Measurements from ENCODE around the gene TTN. TPM values are rescaled to one million over a fixed set of nuclear protein-coding genes. Genes with fewer than 3 reads are reported as not detected.
"Not testable (repeated sequence)": the region's sequence is repeated elsewhere in the genome, so short reads cannot be mapped to it uniquely, and the experiment has no call there.

TTN gene
- polyA plus RNA-seq, 4 donors: 0.96 to 1.2 (median 1.1) TPM

DNA sequence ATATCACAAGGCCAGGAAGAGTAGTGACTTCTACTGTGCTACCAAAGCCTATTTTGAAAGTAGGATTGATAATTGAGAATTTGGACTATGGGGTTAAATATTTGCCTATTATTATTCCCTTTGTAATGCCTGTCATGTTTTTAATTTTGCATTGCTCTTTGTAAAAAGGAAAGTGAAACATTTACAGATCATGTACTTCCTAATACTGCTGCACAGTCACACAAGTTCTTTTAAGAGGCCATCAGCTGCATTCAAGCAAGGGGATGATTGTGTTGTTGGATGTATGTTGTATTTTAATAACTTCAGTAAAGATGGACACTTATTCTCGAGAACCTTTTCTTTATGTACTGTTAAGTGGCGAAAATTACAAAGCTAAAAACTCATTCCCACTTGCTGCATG lies 256.9 kb downstream of the TTN start:
- no peak for DNase-seq (ENCODE audit: low read depth in 4 of 4, low spot score in 3 of 4)

DNA sequence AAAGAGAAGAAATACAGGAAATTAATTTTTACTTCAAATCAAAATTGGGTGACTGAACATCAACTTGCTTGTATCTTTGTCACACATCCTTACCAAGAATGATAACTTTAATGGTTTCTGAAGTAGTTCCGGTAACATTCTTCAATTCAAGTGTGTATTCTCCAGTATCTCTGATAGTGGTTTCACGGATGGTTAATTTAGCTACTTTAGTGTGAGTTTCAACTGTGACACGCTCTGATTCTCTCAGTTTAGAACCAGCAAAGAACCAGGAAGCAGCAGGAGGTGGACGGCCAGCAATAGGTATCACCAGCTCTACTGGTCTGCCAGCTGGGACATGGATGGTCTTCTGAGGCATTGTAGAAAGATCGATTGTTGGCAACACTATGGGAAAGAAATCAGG lies 264.7 kb downstream of the TTN start:
- DNase-seq (ENCODE audit: low read depth in 4 of 4, low spot score in 3 of 4): no peak

DNA sequence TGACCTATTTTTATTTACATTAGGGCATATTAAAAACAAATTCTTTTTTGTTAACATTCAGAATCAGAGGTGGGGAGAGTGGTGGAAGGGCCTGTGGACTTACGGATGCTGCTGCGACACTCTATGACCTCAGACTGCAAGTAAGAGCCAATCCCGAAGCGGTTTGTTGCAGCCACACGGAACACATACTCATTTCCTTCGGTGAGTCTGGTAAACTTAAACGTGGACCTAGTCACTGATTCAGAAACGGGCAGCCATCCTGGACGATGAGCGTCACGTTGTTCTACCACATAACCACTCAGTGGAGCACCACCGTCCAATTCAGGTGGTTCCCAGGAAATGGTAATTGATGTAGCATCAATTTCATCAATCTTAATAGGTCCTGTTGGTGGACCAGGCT lies 265.1 kb downstream of the TTN start:
- no peak for DNase-seq (ENCODE audit: low read depth in 4 of 4, low spot score in 3 of 4)

DNA sequence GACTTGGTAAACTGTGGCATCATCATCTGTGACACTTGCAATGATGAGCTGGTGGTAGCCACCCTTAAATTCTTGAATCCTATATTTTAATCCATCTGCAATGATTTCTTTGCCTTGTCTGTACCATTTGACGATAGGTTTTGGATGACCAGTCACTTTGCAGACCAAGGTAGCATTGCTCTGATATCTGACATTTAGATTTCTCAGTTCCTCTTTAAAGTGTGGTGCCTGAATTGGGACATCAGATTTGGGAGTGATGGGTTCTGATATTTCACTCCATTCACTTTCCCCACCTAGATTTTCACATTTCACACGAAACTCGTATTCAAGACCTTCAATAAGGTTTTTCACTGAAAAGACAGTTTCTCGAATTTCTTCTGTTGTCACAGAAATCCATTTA lies 271.2 kb downstream of the TTN start:
- no peak for DNase-seq (ENCODE audit: low read depth in 4 of 4, low spot score in 3 of 4)

DNA sequence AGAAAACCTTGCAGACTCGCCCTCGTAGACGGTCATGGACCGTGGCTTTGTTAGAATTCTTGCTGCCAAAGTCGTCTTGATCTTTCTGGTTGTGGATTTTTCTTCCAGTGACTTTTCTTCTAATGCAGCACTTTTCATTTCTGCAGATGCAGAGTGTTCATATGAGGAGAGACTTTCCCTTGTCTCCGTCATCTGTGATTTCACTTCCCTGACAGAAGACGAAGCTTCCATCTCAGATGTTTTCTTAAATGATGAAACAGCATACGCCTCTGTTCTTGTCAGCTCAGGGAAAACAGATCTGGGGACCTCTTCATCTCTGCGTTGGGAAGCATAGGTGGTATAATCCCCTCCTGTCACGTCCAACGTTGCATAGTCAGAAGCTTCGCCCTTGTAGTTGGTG lies 276.1 kb downstream of the TTN start:
- DNase-seq (ENCODE audit: low read depth in 4 of 4, low spot score in 3 of 4): no peak

DNA sequence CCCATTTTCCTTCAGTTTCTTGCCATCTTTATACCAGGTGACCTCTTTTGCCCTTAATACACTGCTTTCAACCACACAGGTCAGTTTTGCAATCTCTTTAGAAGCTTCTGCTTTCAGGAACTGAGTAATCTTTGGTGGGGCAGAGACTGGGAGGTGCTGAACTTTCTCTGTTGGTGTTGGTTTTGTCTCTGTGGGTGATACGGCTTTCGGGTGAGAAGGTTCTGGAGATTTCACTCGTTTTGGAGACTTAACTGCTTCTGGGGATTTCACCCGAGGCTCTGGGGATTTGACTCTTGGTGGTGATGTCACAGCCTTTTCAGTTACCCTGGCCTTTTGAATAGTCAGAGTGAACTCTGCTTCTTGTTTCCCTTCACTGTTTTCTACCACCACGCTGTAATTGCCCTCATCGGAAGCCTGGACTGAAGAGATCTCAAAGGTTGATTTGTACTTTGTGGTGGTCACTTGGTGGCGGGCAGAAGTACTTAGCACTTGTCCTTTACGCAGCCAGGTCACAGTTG lies 276.5 kb downstream of the TTN start:
- DNase-seq (ENCODE audit: low read depth in 4 of 4, low spot score in 3 of 4): no peak

DNA sequence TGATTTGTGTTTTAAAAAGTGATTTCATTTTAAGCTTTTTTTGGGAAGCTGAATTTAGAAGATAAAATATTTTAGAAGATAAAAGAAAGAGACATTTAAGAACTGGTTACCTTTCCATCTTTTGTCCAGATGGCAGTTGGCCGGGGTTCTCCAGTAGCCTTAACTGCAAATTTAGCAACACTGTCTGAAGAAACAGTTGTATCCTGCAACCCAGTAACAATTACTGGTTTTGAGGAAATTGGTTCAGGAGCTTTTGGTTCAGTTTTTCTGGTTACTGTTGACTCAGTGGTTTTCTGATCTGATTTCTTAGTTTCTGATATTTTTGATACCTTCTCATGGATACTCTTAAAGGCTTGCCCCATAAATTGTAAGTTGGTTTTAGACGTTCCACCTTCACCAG lies 277.1 kb downstream of the TTN start:
- DNase-seq (ENCODE audit: low read depth in 4 of 4, low spot score in 3 of 4): no peak

DNA sequence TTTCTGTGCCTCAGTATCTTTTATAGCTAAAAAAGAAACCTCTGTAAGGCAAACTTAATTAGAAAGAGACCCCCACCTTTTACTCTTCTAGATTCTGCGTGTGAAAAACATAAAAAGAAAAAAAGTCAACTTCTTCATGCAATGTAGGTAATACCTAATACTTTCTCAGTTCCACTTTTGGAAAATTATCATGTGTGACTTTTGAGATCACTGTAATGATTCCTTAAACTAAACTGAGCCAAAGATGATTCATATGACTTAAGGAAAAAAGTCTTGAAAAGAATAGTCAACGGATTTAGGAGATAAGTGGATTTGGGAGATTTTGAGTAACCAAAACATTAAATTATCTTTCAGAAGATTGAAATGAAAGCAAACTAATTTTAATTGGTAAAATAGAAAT lies 278.0 kb downstream of the TTN start:
- no peak for DNase-seq (ENCODE audit: low read depth in 4 of 4, low spot score in 3 of 4)

DNA sequence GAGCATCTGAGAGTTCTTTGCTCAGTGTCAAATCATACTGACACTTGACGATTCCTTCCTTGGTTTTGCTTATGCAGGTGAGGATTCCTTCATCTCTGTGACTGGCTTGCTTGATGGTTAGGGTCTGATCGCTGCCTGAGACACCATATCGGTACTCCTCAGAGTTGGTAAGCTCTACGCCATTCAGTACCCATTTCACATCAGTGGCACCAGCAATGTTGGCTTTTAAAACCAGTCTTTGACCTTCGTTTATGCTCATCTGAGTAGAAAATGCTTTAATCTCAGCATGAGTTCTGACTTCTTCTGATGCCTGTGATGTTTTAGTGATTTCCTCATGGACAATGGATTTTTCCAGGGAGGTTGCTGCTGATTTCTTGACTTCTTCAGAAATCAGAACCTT lies 278.6 kb downstream of the TTN start:
- no peak for DNase-seq (ENCODE audit: low read depth in 4 of 4, low spot score in 3 of 4)

DNA sequence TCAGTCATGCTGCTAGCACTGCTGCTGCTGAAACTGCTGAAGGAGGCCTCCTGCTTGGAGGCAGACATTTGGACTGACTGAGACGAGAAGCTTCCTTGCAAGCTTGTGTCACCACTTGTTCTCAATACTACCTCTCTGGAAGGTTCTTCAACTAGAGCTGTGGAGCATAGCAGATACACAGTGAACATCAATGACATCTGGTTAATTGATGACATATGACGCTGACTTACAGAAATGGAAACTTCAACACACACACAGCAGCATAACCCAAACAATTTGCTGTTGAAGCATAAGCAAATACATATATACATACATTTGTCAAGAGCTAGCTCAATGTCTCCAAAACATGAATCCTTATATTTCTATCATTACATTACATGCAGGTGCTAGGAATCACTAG lies 279.6 kb downstream of the TTN start:
- no peak for DNase-seq (ENCODE audit: low read depth in 4 of 4, low spot score in 3 of 4)

DNA sequence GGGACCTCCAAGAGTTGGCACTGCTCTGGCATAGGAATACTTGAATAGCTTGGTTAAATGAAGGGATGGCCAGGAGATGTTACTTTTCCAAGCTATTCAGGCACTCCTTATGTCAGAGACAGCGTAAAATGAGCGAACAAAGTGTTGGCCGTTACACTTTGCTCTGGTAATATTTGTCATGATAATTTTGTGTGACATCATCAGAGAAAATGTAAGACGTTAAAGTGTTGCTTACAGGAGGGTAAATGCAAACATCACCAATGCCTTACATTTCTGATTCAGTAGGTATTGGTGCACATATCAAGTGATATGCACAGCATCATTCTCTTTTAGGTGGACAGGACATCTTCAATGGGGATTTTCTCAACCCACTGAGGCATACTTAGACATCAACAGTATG lies 281.0 kb downstream of the TTN start:
- DNase-seq (ENCODE audit: low read depth in 4 of 4, low spot score in 3 of 4): no peak

DNA sequence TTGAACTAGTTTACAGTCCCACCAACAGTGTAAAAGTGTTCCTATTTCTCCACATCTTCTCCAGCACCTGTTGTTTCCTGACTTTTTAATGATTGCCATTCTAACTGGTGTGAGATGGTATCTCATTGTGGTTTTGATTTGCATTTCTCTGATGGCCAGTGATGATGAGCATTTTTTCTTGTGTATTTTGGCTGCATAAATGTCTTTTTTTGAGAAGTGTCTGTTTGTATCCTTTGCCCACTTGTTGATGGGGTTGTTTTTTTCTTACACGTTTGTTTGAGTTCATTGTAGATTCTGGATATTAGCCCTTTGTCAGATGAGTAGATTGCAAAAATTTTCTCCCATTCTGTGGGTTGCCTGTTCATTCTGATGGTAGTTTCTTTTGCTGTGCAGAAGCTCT lies 281.8 kb downstream of the TTN start:
- DNase-seq (ENCODE audit: low read depth in 4 of 4, low spot score in 3 of 4): not testable (repeated sequence)

DNA sequence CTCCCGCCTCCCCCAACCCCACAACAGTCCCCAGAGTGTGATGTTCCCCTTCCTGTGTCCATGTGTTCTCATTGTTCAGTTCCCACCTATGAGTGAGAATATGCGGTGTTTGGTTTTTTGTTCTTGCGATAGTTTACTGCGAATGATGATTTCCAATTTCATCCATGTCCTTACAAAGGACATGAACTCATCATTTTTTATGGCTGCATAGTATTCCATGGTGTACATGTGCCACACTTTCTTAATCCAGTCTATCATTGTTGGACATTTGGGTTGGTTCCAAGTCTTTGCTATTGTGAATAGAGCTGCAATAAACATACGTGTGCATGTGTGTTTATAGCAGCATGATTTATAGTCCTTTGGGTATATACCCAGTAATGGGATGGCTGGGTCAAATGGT lies 282.2 kb downstream of the TTN start:
- not testable (repeated sequence) for DNase-seq (ENCODE audit: low read depth in 4 of 4, low spot score in 3 of 4)

DNA sequence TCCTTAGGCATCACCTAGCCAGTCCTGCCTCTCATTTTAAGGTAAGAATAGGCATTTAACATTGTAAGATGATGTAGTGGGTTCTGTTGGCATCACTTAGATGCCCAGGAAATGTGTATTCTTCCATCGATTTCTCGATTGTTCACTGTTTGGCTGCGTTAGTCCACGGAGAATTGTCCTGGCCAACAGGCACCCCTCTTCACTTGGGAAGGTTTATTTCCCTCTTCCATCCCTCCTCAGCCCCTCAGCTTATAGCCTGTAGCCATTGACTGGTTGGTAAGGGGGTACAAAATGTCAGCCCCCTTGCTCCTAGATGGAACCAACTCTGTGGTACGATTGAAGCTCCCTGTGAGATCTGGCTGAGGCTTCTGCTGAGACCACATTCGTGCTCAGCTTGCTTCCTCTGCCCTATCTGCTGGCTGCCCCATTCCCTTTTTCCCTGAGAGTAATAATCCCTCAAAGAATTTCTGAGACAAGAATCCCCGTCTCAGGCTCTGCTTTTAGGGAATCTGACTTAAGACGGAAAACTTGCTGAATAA lies 283.6 kb downstream of the TTN start:
- no peak for DNase-seq (ENCODE audit: low read depth in 4 of 4, low spot score in 3 of 4)

DNA sequence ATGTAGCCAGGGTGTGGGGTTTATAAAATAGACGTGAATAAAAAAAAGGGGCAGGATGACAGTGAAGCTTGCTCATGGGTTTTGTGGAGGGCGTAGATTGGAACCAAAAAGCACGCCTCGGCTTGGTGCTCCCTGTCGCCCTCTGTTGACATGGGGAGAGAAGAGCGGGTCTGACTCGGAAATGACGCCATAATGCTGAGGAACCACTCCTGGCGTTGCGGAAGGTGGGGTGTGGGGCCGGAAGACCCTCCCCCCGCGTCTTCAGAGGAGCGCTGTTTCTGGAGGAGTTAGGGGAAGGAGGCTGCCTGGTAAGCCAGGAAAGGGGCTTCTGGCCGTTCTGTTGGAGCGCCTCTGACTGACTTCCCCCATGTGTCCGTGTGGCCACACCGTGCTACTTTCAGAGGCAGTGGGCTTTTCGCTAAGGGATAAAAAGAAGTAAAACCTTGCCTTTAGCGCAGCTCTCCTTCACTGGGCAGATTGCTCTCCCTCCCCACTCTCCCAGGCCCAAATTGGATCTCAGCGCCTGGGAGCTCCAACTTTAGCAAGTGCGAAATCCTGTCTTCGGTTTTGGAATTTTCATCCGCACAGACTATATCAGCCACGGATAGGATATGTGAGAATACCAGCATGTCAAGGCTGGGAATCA lies 284.1 kb downstream of the TTN start:
- peak; percentile 57 to 77 (median 70) for DNase-seq (ENCODE audit: low read depth in 4 of 4, low spot score in 3 of 4)

DNA sequence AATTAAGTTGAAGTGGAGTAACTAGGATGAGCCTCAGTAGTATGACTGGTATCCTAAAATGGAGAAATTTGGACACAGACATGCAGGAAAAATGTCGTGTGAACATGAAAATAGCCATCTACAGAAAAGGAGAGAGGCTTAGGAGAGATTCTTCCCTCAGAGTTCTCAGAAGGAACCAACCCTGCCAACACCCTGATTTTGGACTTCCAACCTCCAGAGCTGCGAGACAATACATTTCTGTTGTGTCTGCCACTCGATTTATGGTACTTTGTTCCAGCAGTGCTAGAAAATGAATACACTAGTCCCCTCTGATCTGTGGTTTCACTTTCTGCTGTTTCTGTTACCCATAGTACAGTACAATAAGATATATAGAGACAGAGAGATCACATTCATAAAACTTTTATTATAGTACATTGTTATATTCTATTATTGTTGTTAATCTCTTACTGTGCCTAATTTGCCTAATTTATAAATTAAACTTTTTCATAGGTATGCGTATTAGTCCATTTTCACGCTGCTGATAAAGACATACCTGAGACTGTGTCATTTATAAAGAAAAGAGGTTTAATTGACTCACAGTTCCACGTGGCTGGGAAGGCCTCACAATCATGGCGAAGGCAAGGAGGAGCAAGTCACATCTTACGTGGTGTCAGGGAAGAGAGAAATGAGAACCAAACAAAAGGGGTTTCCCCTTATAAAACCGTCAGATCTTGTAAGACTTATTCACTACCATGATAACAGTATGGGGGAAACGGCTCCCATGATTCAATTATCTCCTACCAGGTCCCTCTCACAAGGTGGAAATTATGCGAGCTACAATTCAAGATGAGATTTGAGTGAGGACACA lies 285.7 kb downstream of the TTN start:
- DNase-seq (ENCODE audit: low read depth in 4 of 4, low spot score in 3 of 4): no peak

DNA sequence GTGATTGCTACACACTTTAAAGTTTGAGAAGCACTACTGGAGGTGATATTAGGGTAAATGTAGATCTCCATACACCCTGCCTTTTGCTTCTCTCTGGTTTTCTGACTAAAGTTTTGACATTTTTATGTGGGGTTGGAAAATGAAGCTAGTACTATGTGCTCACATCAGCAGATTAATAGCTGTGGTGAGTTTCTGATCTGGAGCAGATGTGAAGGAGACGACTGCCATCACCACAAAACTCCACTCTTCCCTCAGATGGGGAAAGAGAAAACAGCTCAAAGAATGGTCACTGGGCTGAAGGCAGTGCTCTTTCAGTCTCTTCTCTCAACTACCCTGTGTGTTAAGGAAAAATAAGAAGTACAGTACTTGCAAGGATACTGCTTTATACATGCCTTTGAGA lies 289.7 kb downstream of the TTN start:
- no peak for DNase-seq (ENCODE audit: low read depth in 4 of 4, low spot score in 3 of 4)

DNA sequence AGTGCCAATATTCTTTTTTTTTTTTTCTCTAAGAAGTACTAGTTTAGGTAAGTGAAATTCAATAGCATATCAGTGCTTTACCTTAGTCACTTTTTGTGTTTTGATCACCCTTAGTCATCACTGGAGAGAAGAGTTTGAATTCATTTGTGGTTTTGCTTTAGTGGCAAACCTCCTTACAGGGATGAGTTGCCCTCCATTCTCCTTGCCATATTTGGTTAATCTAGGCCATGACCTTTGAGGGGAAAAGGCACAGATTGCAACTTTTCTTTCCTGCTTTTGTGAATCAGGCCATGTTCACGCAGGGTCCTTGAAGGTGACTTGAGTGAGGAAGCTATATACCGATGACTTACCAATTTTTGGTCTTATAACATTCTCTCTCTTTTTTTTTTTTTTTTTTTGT lies 292.6 kb downstream of the TTN start:
- DNase-seq (ENCODE audit: low read depth in 4 of 4, low spot score in 3 of 4): no peak

DNA sequence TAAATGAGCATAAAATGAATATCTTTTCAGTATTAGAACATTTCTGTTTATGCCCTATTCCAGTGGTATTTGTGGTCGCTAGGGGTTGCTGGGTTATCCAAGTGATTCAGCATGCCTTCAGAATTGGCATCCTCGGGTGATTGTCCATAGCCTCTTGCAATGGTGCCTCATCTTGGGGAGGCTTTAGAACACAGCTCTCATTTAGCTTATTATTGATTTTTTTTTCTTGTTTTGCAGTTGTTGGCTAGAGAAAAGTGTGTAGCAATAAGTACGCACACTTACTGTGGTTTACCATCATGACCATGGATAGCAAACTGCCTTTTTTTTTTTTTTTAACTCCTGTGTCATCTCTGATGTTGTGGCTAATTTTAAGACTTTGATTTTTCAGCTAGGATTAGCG lies 293.3 kb downstream of the TTN start:
- DNase-seq (ENCODE audit: low read depth in 4 of 4, low spot score in 3 of 4): no peak

DNA sequence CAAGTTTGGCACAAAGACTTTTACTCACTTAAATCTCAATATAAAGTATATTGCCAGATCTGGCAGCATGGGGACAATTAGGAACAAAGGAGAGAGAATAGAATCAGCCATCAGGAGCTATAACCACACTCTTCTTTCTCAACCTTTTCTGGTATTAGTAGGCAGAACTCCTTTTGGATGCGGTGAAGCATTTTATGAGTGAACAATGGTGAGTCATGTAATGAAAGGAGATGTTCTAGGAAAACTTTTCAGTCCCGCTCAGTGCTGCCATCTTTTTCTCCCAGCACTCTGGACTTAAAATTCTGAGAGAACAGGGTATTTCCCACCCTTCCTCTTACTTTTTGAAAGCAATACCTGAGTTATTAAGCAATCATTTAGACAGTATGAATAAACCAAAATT lies 294.7 kb downstream of the TTN start:
- no peak for DNase-seq (ENCODE audit: low read depth in 4 of 4, low spot score in 3 of 4)

DNA sequence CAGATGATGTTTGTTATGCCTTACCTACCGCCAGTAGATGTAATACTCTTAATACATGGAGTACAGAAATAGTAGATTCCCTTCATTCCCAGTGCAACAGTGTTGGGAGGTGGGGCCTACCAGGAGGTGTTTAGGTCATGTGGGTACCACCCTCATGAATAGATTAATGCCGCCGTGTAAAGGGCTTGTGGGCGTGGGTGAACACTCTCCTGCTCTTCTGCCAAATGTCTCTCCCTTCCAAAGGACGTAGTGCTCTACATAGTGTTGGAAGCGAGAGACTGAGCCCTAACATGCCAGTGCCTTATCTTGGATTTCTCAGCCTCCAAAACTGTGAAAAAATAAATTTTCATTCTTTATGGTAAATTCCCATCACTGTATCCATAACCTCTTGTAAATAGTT lies 296.8 kb downstream of the TTN start:
- DNase-seq (ENCODE audit: low read depth in 4 of 4, low spot score in 3 of 4): no peak

DNA sequence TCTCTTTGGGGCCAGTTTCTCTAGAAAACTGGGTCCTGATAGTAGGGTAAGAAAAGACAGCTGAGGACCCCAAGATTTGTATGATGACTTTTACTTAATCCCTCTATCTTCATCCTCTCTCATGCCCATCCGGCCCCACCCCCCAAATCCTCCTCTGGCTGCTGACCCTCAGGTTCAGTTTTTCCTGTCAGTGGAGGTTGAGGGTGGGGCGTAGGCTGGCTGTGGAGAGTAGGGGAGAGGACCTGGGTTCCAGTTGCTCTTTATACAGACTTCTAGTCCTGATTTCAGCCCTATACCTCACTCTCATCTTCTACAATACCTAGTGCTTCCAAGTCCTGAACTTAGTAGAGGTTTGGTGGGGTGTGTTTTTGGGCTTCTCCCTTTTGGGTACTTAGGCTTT lies 298.6 kb downstream of the TTN start:
- DNase-seq (ENCODE audit: low read depth in 4 of 4, low spot score in 3 of 4): no peak

Data from left renal pelvis (tissue), 4 donors.